SKM-1 treated with dmso at 0.1 percent for 144 hours (cell line): ENCODE data around the gene UQCR11.

ENCODE experiments used
- DNase-seq: peaks from one replicate; lab custom pipeline; 2025; ENCODE audit not compliant: unreplicated experiment; lab: John Stamatoyannopoulos, UW

Gene UQCR11

GRCh38 chr19:1636325-1637236 is 31.3 kb upstream of the UQCR11 start:
- DNase-seq: no peak

GRCh38 chr19:1634938-1635243 is 29.6 kb upstream of the UQCR11 start:
- no peak for DNase-seq

GRCh38 chr19:1634242-1634937 is 29.1 kb upstream of the UQCR11 start:
- DNase-seq: no peak

- no peak for DNase-seq
Measured at GRCh38 chr19:1633269-1633826, 28.1 kb upstream of the UQCR11 start.

- no peak for DNase-seq
Measured at GRCh38 chr19:1632462-1633268, 27.4 kb upstream of the UQCR11 start.

- DNase-seq: no peak
Measured at GRCh38 chr19:1631557-1632100, 26.4 kb upstream of the UQCR11 start.

GRCh38 chr19:1630811-1631210 is 25.5 kb upstream of the UQCR11 start:
- no peak for DNase-seq

GRCh38 chr19:1630012-1630411 is 24.8 kb upstream of the UQCR11 start:
- DNase-seq: no peak

- no peak for DNase-seq
Measured at GRCh38 chr19:1629256-1629808, 24.1 kb upstream of the UQCR11 start.

GRCh38 chr19:1627194-1627593 is 21.9 kb upstream of the UQCR11 start:
- no peak for DNase-seq

GRCh38 chr19:1626417-1627010 is 21.3 kb upstream of the UQCR11 start:
- DNase-seq: no peak

GRCh38 chr19:1624458-1624857 is 19.2 kb upstream of the UQCR11 start:
- no peak for DNase-seq

- DNase-seq: no peak
Measured at GRCh38 chr19:1622541-1622940, 17.3 kb upstream of the UQCR11 start.

- no peak for DNase-seq
Measured at GRCh38 chr19:1622007-1622406, 16.7 kb upstream of the UQCR11 start.

- no peak for DNase-seq
Measured at GRCh38 chr19:1621574-1621973, 16.3 kb upstream of the UQCR11 start.

- no peak for DNase-seq
Measured at GRCh38 chr19:1621021-1621420, 15.8 kb upstream of the UQCR11 start.

GRCh38 chr19:1620502-1620901 is 15.2 kb upstream of the UQCR11 start:
- no peak for DNase-seq

- DNase-seq: no peak
Measured at GRCh38 chr19:1619703-1620102, 14.4 kb upstream of the UQCR11 start.

GRCh38 chr19:1619094-1619439 is 13.8 kb upstream of the UQCR11 start:
- DNase-seq: no peak
